LoVo (cell line): Measurements from ENCODE around the gene GDF11.
"Not testable (repeated sequence)": the region's sequence is repeated elsewhere in the genome, so short reads cannot be mapped to it uniquely, and the experiment has no call there.

Experiments
- DNase-seq: peaks from one replicate; pipeline ENCODE4 v3.0.0-alpha.2; 2016; ENCODE audit warnings: low spot score

GDF11 gene

DNA sequence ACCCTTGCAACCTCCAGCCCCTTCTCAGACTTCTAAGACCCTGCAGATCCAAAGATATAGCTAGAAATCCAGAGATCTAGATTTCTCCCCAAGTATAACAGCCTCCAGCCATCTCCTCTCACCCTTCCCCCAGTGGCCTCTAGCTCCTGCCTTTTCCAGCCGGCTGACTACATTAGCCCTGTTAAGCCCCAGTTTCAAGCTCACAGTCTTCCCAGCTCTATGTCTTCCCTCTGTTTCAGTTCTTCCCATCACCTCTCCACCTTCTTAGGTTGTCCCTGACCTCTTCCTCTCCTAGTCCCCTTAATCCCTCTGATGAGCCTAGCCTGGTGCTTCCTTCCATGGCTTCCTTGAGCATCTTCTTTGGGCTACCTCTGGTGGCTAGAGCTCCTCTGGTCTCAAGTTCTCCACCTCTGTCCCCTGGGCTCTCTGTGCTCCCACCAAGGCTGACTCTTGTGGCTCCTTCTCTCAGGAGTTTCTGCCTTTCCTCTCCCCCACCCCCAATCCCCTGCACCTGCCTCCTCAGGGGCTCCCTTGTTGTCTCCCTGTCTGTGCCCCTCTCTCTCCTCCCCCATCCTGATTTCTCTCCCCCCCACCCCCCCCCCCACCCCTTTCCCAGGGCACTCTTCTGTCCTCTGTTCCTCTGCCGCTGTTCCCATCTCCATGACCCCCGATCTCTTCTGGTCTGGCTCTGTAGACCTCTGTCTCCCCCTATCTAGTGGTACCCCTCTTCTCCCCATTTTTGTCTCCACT lies 816 bp upstream of the GDF11 start:
- DNase-seq = no peak

DNA sequence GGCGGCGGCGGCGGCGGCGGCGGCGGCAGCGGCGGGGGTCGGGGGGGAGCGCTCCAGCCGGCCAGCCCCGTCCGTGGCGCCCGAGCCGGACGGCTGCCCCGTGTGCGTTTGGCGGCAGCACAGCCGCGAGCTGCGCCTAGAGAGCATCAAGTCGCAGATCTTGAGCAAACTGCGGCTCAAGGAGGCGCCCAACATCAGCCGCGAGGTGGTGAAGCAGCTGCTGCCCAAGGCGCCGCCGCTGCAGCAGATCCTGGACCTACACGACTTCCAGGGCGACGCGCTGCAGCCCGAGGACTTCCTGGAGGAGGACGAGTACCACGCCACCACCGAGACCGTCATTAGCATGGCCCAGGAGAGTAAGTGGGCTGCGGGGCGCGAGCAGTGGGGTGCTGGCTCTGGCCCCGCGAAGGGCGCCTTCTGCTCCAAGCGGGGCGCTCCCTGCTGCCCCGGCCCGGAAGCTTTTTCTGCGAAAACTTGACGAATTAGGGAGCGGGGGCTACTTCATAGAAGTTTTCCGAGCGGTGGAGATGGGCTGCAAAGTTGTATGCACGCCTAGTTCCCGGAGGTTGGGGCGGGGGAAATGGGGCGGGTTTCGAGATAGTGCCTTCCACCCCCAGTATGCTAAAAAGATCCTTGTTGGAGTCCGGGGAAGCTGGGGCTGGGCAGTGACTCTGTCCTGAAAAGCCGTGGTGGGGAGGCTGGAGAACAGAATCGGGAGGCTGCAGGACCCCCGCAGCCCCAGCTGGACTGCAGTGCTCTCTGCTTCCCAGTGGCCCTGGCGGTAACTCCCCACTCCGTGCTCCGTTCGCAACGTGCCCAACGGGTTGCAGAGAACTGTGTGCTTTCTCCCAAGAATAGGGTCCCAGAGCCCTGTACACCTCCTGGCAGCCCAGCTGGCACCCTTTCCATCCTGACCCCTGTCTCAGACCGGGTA lies 751 bp downstream of the GDF11 start:
- DNase-seq = peak; percentile 69

DNA sequence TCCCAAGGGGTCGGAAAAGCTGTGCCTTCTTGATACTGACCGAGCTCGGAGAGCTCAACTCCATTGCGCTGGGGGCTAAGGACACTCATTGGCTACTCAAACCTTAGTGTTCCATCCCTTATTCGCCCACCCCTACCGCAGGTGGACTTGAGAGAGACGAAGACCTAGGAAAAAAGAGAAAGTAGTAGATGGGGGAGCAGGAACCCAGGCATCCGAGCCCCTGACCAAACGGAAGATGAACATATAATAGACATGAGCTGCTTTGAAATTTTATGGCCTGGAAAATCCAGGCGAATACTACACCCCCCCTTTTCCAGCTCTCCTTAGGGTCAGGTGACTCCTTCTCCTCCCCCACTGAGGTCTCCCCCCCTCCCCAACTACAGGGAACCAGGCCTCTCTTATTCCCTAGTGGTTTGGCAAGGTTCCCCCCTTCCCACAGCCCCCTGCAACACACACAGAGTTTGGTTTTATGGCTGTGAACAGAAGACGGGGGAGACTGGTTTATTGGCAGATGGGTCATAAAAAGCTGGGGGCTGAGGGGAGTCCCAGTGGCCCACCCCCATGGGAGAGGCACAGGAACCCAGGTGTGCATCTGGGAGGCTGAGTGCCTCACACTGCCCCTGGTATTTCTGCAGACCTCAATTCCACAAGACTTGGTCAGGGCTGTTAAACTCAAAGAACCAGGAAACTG lies 1.6 kb downstream of the GDF11 start:
- DNase-seq = no peak

DNA sequence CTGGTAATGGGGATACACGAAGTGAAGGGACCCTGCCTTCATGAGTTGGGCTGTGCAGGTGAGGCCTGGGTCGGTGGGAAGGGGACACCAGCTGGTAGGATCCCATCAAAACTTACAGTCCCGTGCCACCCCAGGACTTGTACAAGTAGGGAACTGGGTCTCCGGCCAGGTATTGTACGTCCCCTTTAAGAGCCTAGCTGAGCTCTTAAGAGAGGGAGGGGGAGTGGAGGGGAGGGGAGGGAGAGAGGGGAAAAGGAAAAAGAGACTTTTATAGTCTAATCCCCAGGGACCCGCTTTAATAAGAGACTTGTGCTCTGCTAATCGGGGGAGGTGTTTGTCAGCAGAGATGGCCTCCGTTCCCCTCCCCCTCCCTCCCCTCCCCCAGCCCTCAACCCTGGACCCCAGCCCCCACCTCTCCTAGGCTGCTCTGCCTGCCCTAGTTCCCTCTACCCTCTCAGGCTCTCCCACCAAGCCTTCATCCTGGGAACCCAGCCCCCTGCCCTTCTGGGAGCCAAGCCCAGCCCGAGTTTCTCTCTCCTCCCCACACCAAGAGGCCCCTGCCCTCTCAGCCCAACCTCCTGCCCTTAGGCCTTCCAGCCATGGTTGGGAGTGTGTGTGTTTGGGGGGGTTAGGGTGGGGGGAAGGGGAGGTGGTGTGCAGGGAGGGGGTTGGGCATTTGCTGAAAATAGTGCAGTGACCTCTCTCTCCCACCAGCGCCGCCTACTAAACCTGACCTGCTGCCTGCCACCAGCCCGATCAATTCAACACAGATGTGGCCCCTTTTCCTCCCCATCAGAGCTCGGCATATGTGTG lies 2.6 kb downstream of the GDF11 start:
- no peak for DNase-seq

DNA sequence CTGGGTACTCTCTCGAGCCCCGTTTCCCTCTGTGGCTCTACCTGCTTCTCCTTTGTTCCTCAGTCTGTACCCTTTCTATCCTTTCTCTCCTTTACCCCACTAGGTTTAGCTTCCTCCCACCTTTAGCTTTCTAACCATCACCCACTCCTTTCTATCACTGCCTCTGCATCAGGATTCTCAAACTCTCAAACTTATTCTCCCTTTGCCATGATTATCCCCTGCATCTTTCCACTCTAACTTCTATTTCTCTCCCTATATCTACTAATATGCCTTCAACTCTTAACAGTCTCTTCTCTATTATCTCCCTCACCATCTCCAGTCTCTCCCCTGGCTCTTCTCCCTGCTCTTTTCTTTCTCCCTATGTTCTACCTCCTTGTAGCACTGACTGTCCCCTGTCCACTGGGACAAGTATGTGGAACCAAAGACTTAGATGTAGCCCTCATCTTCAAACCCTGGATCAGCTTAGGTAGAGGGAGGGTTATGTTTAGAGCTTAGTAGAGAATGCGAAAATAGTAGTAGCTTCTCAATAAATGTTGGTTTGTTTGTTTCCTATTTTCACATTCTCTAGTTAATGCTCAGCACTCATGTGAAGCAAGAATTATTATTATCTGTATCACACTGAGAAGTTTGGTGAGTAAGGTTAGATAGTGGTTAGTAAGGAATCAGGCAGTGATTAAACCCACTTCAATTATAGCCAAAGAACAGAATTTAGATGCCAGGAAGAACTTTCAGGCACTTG lies 3.4 kb downstream of the GDF11 start:
- no peak for DNase-seq

DNA sequence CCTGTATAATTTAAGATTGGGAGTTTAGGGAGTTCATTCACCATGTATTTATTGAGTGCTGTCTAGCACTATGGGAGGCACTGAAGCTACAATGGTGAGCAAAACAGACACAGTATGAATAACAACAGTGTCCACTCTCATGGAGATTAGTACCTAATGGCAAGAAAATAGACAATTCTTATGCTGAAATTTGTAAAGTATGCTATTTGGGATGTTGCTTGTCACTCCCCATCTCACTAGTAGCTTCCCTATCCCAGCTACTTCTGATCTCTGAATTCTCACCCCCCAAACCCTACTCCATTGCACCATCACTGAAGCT lies 4.0 kb downstream of the GDF11 start:
- DNase-seq = no peak

DNA sequence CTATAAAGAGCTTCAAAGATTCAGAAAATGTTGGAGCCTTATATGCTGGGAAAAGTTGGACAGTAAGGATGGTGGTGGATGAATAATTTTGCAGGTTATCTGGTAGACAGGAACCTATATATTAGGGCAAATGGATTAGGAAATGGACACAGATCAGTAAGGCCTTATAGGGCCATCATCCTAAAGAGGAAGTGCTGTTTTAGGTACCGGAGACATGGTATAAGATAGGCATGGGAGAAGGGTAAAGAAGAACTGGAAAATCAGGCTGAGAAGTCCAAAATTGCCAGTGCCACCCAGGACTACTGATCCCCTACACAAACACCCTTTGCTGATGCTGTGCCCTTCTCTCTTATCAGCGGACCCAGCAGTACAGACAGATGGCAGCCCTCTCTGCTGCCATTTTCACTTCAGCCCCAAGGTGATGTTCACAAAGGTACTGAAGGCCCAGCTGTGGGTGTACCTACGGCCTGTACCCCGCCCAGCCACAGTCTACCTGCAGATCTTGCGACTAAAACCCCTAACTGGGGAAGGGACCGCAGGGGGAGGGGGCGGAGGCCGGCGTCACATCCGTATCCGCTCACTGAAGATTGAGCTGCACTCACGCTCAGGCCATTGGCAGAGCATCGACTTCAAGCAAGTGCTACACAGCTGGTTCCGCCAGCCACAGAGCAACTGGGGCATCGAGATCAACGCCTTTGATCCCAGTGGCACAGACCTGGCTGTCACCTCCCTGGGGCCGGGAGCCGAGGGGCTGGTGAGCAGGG lies 5.5 kb downstream of the GDF11 start:
- DNase-seq = no peak

DNA sequence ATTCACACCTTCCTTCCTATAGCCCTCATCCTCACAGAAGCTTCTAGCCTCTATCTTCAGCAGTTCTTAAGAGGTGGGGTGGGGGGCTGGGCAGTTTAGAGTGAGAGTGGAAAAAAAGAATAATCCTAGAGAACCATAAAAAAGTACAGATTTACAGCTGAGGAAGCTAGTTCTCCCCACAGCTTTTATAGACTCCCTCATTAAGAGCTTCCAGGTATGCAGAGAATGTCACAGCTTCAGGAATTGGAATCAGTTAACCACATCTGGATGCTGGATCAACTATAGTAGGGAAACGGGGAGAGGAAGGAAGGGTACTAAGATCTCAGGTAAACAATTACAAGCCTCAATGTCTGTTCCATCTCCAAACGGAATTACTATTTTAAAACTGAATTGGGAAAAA lies 12.3 kb downstream of the GDF11 start:
- DNase-seq = no peak

DNA sequence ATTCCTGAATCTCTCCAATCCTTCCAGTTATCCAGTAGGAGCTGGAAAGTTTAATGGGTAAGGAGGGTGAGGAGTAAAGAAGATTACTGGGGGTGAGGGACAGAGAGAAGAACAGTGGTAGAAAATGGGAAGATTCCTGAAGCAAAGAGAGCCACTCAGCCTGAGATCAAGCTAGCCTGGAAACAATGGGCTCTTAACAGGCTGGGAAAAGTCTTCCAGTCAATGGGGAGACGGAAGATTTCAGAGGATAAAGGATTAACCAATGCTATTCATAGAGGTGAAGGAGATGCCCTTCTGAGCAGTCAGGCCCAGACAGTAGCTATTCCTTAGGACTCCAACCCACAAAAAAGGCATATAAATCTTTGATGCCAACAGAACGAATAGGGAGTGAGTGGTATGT lies 14.8 kb downstream of the GDF11 start:
- DNase-seq = no peak

DNA sequence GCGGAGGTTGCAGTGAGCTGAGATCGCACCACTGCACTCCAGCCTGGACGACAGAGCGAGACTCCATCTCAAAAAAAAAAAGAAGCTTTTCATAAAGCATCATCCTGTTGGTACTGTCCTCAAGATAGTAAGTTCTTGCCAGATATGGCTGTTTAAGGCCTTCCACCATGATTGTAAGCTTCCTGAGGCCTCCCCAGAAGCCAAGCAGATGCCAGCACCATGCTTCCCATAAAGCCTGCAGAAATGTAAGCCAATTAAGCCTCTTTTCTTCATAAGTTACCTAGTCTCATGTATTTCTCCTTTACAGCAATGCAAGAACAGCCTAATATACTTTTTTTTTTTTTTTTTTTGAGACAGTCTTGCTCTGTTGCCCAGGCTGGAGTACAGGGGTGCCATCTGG lies 15.7 kb downstream of the GDF11 start:
- DNase-seq = not testable (repeated sequence)

DNA sequence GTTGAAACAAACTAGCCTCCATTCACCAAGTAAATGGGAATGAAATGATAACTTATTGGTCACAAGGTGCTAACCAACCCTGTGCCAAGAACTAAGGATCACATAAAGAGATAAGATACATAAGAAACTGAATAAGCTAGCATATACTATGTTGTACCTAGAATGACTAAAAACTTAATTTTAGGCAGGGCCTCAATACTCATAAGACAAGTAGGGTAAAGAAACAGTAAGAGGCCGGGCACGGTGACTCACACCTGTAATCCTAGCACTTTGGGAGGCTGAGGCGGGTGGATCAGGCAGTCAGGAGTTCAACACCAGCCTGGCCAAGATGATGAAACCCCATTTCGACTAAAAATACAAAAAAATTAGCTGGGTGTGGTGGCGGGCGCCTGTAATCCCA lies 17.7 kb downstream of the GDF11 start:
- no peak for DNase-seq

DNA sequence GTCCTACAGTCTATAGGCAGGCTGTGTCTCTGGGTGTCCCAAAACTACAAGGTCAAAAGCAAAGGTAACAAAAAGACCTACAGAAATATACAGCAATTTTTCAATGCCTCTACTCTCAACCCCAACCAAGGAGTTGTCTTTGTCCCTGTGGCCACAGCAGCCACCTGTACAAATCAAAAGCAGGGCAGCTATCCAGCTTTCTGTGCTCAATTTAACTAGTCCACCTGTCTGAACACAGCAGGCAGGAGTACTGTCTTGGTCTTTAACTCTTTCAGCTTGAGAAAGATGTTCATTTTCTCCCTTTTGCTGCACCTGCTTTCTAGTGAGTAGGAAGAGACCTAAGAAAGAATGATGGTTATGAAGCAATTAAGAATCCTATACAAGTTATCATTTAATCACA lies 19.7 kb downstream of the GDF11 start:
- no peak for DNase-seq

DNA sequence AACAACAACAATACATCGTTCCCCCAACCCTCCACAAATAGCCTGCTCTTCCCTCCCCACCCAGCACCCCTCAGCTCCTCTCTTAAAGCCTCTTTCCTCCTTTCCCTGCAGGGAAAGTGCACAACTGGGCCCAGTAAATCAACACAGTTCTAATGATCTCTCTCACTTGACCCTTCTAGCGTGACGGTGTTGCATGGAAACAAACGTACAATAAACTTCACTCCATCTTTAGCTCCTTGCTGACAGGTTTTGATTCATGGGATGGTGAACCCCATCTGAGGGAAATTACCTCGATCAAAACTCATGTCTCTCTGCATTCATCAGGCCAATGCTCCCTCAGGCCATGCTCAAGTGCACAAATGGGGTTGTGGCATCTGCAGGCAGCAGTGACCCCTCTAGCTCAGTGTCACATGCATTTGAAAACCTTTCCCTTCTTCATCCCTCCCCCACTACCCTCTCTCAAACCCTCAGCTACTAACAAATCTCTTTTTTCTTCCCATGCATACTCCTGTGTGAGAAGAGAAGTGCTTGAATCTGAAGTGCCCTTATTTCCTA lies 22.9 kb downstream of the GDF11 start:
- DNase-seq = no peak

DNA sequence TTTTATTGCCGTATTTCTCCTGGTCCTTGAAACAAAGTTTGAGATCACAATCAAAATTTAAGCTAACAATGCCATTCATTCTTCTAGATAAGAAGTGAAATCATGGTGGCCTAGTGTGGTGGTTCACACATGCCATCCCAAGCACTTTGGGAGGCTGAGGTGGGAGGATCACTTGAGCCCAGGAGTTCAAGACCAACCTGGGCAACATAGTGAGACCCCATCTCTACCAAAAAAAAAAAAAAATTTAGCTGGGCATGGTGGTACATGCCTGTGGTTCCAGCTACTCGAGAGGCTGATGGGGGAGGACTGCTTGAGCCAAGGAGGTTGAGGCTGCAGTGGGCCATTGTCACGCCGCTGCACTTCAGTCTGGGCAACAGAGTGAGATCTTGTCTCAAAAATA lies 24.2 kb downstream of the GDF11 start:
- no peak for DNase-seq

DNA sequence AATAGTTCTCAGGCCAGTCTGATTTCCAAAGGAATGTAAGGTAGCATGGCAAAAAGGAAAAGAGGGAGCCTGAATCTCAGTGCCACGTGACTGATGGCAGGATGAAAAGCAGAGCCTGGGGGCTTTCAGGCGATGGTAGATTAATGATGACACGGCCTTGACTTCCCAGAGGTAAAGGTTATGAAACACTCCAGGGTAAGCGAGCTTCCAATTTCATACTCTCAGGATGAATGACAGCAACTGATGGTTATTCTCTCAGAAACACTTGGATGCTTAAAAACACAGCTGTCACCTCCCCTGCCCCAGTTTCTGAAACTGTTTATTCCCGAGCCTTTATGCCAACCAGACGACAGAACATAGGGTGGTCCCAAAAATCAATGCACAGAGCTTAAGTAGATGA lies 28.8 kb downstream of the GDF11 start:
- DNase-seq = no peak

DNA sequence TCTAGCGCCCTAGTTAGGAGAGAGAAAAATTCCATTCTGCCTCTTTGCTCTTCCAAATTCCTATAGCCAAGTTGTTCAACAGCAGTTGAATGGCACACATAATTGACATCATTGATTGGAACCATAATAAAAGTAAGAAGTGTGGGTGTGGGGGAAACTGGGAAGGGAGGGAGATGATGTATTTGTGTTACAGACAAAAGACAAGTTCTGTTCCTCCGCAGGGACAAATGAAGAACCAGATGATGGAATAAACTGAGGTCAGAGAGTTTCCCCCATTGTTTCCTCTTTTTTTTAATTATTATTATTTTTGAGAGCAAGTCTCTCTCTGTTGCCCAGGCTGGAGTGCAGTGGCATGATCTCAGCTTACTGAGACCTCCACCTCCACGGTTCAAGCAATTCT lies 34.9 kb downstream of the GDF11 start:
- no peak for DNase-seq

DNA sequence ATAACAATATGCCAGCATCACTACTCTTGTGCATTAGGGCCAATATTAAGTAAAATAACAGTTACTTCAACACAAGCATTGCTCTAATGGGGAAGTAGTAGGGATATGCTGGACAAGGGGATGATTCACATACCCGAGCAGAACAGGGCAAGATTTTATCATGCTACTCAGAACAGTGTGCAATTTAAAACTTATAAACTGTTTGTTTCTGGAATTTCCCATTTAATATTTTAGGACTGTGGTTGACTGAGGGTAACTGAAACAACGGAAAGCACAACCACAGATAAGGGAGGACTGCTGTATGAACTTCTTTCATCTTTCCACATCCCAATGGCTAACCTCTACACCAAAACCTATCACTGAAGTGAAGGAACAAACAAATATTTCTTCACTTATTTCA lies 37.8 kb downstream of the GDF11 start:
- no peak for DNase-seq

DNA sequence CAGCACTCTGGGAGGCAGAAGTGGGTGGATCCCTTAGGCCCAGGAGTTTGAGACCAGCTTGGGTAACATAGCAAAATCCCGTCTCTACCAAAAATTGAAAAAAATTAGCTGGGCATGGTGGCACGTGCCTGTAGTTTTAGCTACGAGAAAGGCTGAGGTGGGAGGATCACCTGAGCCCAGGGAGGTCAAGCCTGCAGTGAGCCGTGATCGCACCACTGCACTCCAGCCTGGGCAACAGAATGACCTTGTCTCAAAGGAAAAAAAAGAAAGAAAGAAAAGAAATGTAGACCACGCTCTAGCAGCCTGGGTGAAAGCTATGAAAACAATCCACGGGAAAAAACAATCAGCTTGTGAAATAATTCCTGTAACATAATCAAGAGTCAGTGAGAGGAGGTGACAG lies 45.6 kb downstream of the GDF11 start:
- no peak for DNase-seq

DNA sequence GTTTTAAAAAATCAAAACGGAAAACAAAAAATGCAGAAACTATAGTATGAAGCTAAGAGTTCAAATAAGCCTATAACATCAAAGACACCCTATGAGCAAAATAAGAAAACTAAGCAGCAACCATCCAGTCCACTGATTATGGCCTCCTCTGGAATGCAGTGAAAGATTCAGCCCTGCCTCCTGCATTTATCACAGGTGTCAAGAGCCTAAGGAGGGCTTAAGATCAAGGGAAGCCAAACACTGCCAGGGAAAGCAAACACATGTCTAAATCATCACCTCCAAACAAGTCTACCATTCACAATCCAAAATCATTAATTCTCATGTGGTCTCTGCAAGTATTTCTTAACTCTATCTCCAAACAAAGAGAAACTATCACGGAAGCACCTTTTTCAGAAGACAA lies 46.2 kb downstream of the GDF11 start:
- no peak for DNase-seq

DNA sequence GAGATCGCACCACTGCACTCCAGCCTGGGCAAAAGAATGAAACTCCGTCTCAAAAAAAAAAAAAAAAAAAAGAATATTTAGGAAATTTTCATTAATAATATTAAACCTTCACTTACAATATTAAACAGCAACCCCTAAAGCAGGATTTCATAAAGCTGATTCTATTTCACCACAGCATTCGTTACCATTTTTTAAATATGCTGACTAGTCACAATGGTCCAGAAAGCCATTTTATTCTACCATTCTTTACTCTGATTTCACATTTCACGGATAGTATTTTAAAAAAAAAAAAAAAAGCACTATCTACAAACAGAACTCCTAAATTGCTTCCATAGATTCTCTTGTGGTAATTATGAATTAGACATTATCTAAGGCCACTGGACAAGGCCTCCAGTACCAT lies 47.0 kb downstream of the GDF11 start:
- no peak for DNase-seq
